ENCODE results near the gene C1QL4. TPM values are rescaled to one million over a fixed set of nuclear protein-coding genes. Genes with fewer than 3 reads are reported as not detected.
"Not testable (repeated sequence)": the region's sequence is repeated elsewhere in the genome, so short reads cannot be mapped to it uniquely, and the experiment has no call there.

Gene C1QL4
- total RNA-seq, 1 experiment from 2014 or later = not detected

DNA sequence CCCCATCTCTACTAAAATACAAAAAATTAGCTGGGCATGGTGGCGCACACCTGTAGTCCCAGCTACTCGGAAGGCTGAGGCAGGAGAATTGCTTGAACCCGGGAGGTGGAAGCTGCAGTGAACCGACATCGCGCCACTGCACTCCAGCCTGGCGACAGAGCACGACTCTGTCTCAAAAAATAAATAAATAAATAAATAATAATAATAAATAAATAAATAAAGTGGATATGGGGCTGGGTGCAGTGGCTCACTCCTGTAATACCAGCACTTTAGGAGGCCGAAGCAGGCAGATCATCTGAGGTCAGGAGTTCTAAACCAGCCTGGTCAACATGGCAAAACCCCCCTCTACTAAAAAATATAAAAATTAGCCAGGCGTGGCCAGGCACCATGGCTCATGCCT is 19.9 kb downstream of the C1QL4 start:
- H3K4me3 Mint-ChIP-seq (ENCODE audit: unreplicated experiment); DNase-seq (ENCODE audit: unreplicated experiment); BruUV-seq (replicated peaks); H3K27ac Mint-ChIP-seq (ENCODE audit: low read depth, unreplicated experiment); POLR2A ChIA-PET; H3K36me3 Mint-ChIP-seq (ENCODE audit: insufficient read depth, unreplicated experiment); H3K9me3 Mint-ChIP-seq (ENCODE audit: unreplicated experiment); H3K27me3 Mint-ChIP-seq (ENCODE audit: insufficient read depth, unreplicated experiment); H3K4me1 Mint-ChIP-seq (ENCODE audit: insufficient read depth, unreplicated experiment); intact Hi-C loops (cut with micrococcal nuclease): not testable (repeated sequence)
- CTCF ChIA-PET = interaction anchor here (0.6 kb wide), 1 partner anchor 197 kb away, joined by 3 read pairs; no protein-coding TSS in a partner anchor

- ChIA-PET CTCF (interaction anchor here (0.5 to 1.4 kb wide), 6 partner anchors 10 to 149 kb away, joined by 3 to 5 read pairs (median 3); no protein-coding TSS in a partner anchor), POLR2A (no interaction called here)
- TF ChIP-seq CTCF (IDR thresholded peaks at IDR 0.05; ENCODE audit: unreplicated experiment) = no peak
- no peak overlapping the region for H3K4me3 Mint-ChIP-seq (ENCODE audit: unreplicated experiment)
- no TSS peak for BruUV-seq (replicated peaks)
- H3K4me1 Mint-ChIP-seq (ENCODE audit: insufficient read depth, unreplicated experiment) = no peaks in the 10 kb centered on the region
- intact Hi-C loops (cut with micrococcal nuclease) = no loop called here
- H3K9me3 Mint-ChIP-seq (ENCODE audit: unreplicated experiment) = no peaks in the 10 kb centered on the region
- no peak for DNase-seq (ENCODE audit: unreplicated experiment)
- peaks cover 6% of the 10 kb centered on the region for H3K36me3 Mint-ChIP-seq (ENCODE audit: insufficient read depth, unreplicated experiment)
- no peaks in the 10 kb centered on the region for H3K27me3 Mint-ChIP-seq (ENCODE audit: insufficient read depth, unreplicated experiment)
- H3K27ac Mint-ChIP-seq (ENCODE audit: low read depth, unreplicated experiment) = peak overlapping the region; percentile 87
These were observed 22.2 kb downstream of the C1QL4 start for GRCh38 chr12:49314811-49315210.

- DNase-seq (ENCODE audit: unreplicated experiment); H3K36me3 Mint-ChIP-seq (ENCODE audit: insufficient read depth, unreplicated experiment); H3K4me1 Mint-ChIP-seq (ENCODE audit: insufficient read depth, unreplicated experiment); BruUV-seq (replicated peaks); H3K9me3 Mint-ChIP-seq (ENCODE audit: unreplicated experiment); H3K27ac Mint-ChIP-seq (ENCODE audit: low read depth, unreplicated experiment); CTCF ChIA-PET; H3K27me3 Mint-ChIP-seq (ENCODE audit: insufficient read depth, unreplicated experiment); intact Hi-C loops (cut with micrococcal nuclease); H3K4me3 Mint-ChIP-seq (ENCODE audit: unreplicated experiment); POLR2A ChIA-PET: not testable (repeated sequence)
These were observed 26.5 kb downstream of the C1QL4 start for GRCh38 chr12:49310451-49311000.

DNA sequence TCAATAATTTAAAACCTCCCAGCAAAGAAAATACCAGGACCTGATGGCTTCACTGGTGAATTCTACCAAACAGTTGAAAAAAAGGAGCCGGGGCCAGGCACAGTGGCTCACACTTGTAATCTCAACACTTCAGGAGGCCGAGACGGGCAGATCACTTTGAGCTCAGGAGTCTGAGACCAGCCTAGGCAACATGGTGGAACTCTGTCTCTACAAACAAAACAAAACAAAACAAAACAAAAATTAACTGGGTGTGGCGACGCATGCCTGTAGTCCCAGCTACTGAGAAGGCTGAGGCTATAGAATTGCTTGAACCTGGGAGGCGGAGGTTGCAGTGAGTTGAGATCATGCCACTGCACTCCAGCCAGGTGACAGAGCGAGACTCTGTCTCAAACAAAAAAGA is 27.6 kb downstream of the C1QL4 start:
- DNase-seq (ENCODE audit: unreplicated experiment) = no peak
- TF ChIP-seq CTCF (IDR thresholded peaks at IDR 0.05; ENCODE audit: unreplicated experiment) = no peak
- intact Hi-C loops (cut with micrococcal nuclease) = no loop called here
- no peak overlapping the region for H3K27ac Mint-ChIP-seq (ENCODE audit: low read depth, unreplicated experiment)
- no TSS peak for BruUV-seq (replicated peaks)
- POLR2A ChIA-PET = no interaction called here
- H3K27me3 Mint-ChIP-seq (ENCODE audit: insufficient read depth, unreplicated experiment) = no peaks in the 10 kb centered on the region
- peaks cover 6% of the 10 kb centered on the region for H3K36me3 Mint-ChIP-seq (ENCODE audit: insufficient read depth, unreplicated experiment)
- CTCF ChIA-PET = interaction anchor here (1.1 kb wide), 1 partner anchor 12 kb away, joined by 4 read pairs; no protein-coding TSS in a partner anchor
- H3K4me1 Mint-ChIP-seq (ENCODE audit: insufficient read depth, unreplicated experiment) = no peaks in the 10 kb centered on the region
- H3K9me3 Mint-ChIP-seq (ENCODE audit: unreplicated experiment) = no peaks in the 10 kb centered on the region
- H3K4me3 Mint-ChIP-seq (ENCODE audit: unreplicated experiment) = no peak overlapping the region

DNA sequence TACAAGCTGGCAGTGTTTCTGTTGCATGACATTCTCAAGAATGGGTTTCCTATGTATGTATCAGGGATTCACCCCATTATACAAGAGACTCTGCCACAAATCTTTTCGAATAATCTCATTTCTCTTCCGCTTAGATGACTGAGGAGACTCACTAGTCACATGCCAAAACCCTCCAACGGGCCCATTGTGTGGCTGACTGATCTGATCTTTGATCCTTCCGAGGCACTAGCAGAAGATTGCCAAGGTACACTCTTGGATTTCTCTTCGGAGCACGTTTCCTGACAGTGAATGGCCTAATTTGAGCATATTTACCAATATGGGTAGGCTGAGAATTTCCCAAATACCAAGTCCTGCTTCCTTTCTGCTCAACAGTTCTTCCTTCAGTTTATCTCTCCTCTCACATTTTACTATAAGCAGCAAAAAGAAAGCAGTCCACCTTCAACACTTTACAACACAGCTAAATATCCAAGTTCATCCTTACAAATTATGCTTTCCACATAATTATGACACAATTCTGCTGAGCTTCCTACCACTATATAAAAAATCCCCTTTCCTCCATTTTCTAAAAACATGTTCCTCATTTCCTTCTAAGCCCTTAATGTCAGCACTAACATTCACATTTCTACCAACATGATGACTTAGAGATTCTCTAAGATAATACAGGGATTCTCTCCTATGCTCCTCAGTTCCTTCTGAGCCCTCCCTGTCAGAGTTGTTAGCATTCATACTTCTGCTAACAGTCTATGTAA is 31.1 kb downstream of the C1QL4 start:
- no peak overlapping the region for H3K27ac Mint-ChIP-seq (ENCODE audit: low read depth, unreplicated experiment)
- no peak for TF ChIP-seq CTCF (IDR thresholded peaks at IDR 0.05; ENCODE audit: unreplicated experiment)
- no peak overlapping the region for H3K4me3 Mint-ChIP-seq (ENCODE audit: unreplicated experiment)
- no peaks in the 10 kb centered on the region for H3K36me3 Mint-ChIP-seq (ENCODE audit: insufficient read depth, unreplicated experiment)
- ChIA-PET POLR2A (no interaction called here), CTCF (interaction anchor here (0.6 to 3.9 kb wide), 7 partner anchors 8 to 208 kb away, joined by 3 to 15 read pairs (median 4); no protein-coding TSS in a partner anchor)
- no peaks in the 10 kb centered on the region for H3K9me3 Mint-ChIP-seq (ENCODE audit: unreplicated experiment)
- no peaks in the 10 kb centered on the region for H3K4me1 Mint-ChIP-seq (ENCODE audit: insufficient read depth, unreplicated experiment)
- BruUV-seq (replicated peaks) = no TSS peak
- intact Hi-C loops (cut with micrococcal nuclease) = no loop called here
- H3K27me3 Mint-ChIP-seq (ENCODE audit: insufficient read depth, unreplicated experiment) = no peaks in the 10 kb centered on the region
- DNase-seq (ENCODE audit: unreplicated experiment) = no peak

Measured in MCF 10A (cell line).